Measurements from ENCODE around the gene FAM83B. TPM values are rescaled to one million over a fixed set of nuclear protein-coding genes. Genes with fewer than 3 reads are reported as not detected.

Gene FAM83B
- total RNA-seq, 1 experiment from 2014 or later, result 15.6 TPM

DNA sequence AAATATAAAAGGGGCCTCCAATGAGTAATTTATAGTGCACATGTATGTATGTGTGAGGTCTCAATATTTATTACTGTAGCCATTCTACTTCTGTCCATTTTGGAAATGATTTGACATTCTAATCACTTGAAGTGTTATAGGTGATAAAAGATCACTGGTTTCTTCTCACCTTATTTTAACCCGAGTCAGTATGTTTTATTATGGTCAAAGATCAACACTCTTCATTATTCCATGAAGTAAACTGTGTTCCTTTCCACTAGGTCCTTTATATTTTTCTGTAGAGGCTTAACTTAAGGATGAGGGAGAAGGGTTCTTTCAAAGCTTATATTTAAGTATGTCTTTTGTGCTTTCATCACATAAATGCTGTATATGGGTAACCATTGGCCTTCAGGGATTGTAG is 47.2 kb downstream of the FAM83B start:
- Histone ChIP-seq H3K79me2 (ENCODE audit: low read depth) (no peaks in the 10 kb centered on the region), H3K9me2 (ENCODE audit: insufficient read depth) (no peaks in the 10 kb centered on the region), H4K20me1 (ENCODE audit: insufficient read depth) (no peaks in the 10 kb centered on the region), H3K27ac (no peak overlapping the region), H3F3A (ENCODE audit: insufficient read depth, low read depth) (no peaks in the 10 kb centered on the region), H3K9me3 (ENCODE audit: insufficient read depth, low read depth) (no peaks in the 10 kb centered on the region), H3K4me2 (no peak overlapping the region), H3K36me3 (ENCODE audit: low read depth) (no peaks in the 10 kb centered on the region), H2AFZ (no peak overlapping the region), H3K4me3 (no peak overlapping the region), H3K4me1 (replicated peaks; ENCODE audit: insufficient read depth) (0 out of 2 replicates have a peak, but pooled peaks cover 6% of the 10 kb centered on the region), H3K27me3 (ENCODE audit: insufficient read depth, low read depth) (no peaks in the 10 kb centered on the region)
- TF ChIP-seq, protein P1, sequence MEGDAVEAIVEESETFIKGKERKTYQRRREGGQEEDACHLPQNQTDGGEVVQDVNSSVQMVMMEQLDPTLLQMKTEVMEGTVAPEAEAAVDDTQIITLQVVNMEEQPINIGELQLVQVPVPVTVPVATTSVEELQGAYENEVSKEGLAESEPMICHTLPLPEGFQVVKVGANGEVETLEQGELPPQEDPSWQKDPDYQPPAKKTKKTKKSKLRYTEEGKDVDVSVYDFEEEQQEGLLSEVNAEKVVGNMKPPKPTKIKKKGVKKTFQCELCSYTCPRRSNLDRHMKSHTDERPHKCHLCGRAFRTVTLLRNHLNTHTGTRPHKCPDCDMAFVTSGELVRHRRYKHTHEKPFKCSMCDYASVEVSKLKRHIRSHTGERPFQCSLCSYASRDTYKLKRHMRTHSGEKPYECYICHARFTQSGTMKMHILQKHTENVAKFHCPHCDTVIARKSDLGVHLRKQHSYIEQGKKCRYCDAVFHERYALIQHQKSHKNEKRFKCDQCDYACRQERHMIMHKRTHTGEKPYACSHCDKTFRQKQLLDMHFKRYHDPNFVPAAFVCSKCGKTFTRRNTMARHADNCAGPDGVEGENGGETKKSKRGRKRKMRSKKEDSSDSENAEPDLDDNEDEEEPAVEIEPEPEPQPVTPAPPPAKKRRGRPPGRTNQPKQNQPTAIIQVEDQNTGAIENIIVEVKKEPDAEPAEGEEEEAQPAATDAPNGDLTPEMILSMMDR (conservative IDR thresholded peaks at IDR 0.05), result no peak
- no peak for TF ChIP-seq EZH2 (IDR thresholded peaks at IDR 0.05; ENCODE audit: low read depth)
- DNase-seq, result no peak
- ChIA-PET POLR2A (ENCODE audit: unreplicated experiment) (no interaction called here), CTCF (no interaction called here)
- no TSS peak for BruUV-seq (replicated peaks)
- intact Hi-C loops (cut with micrococcal nuclease; ENCODE audit: unreplicated experiment), result no loop called here

GRCh38 chr6:54896302-54896701 is 49.7 kb downstream of the FAM83B start:
- no peak overlapping the region for H3K4me2 ChIP-seq
- H3K4me1 ChIP-seq (replicated peaks; ENCODE audit: insufficient read depth), result 0 out of 2 replicates have a peak, but pooled peaks cover 6% of the 10 kb centered on the region
- no peaks in the 10 kb centered on the region for H3K9me3 ChIP-seq (ENCODE audit: insufficient read depth, low read depth)
- H3K36me3 ChIP-seq (ENCODE audit: low read depth), result 0 out of 2 replicates have a peak, but pooled peaks cover 6% of the 10 kb centered on the region
- POLR2A ChIA-PET (ENCODE audit: unreplicated experiment), result no interaction called here
- intact Hi-C loops (cut with micrococcal nuclease; ENCODE audit: unreplicated experiment), result no loop called here
- H2AFZ ChIP-seq, result no peak overlapping the region
- H3F3A ChIP-seq (ENCODE audit: insufficient read depth, low read depth), result no peaks in the 10 kb centered on the region
- H3K9me2 ChIP-seq (ENCODE audit: insufficient read depth), result no peaks in the 10 kb centered on the region
- H3K27me3 ChIP-seq (ENCODE audit: insufficient read depth, low read depth), result no peaks in the 10 kb centered on the region
- no TSS peak for BruUV-seq (replicated peaks)
- TF ChIP-seq EZH2 (IDR thresholded peaks at IDR 0.05; ENCODE audit: low read depth), result no peak
- TF ChIP-seq, protein P1 (conservative IDR thresholded peaks at IDR 0.05), result no peak
- no peak for DNase-seq
- CTCF ChIA-PET, result no interaction called here
- H4K20me1 ChIP-seq (ENCODE audit: insufficient read depth), result no peaks in the 10 kb centered on the region
- no peak overlapping the region for H3K27ac ChIP-seq
- no peak overlapping the region for H3K4me3 ChIP-seq
- H3K79me2 ChIP-seq (ENCODE audit: low read depth), result no peaks in the 10 kb centered on the region

- H3K27me3 ChIP-seq (ENCODE audit: insufficient read depth, low read depth), result no peaks in the 10 kb centered on the region
- no peaks in the 10 kb centered on the region for H3K79me2 ChIP-seq (ENCODE audit: low read depth)
- H3K4me3 ChIP-seq, result no peak overlapping the region
- H3K4me1 ChIP-seq (replicated peaks; ENCODE audit: insufficient read depth), result 0 out of 2 replicates have a peak, but pooled peaks cover 6% of the 10 kb centered on the region
- POLR2A ChIA-PET (ENCODE audit: unreplicated experiment), result no interaction called here
- CTCF ChIA-PET, result no interaction called here
- intact Hi-C loops (cut with micrococcal nuclease; ENCODE audit: unreplicated experiment), result no loop called here
- no peaks in the 10 kb centered on the region for H3K9me3 ChIP-seq (ENCODE audit: insufficient read depth, low read depth)
- no peak overlapping the region for H3K4me2 ChIP-seq
- H3K27ac ChIP-seq, result no peak overlapping the region
- no TSS peak for BruUV-seq (replicated peaks)
- TF ChIP-seq EZH2 (IDR thresholded peaks at IDR 0.05; ENCODE audit: low read depth), result no peak
- TF ChIP-seq, protein P1 (conservative IDR thresholded peaks at IDR 0.05), result no peak
- 0 out of 2 replicates have a peak, but pooled peaks cover 6% of the 10 kb centered on the region for H3K36me3 ChIP-seq (ENCODE audit: low read depth)
- H4K20me1 ChIP-seq (ENCODE audit: insufficient read depth), result no peaks in the 10 kb centered on the region
- H2AFZ ChIP-seq, result no peak overlapping the region
- H3K9me2 ChIP-seq (ENCODE audit: insufficient read depth), result no peaks in the 10 kb centered on the region
- H3F3A ChIP-seq (ENCODE audit: insufficient read depth, low read depth), result no peaks in the 10 kb centered on the region
- DNase-seq, result no peak
Measured at GRCh38 chr6:54897462-54898189, 51.1 kb downstream of the FAM83B start.
